Dedifferentiated amniotic fluid mesenchymal stem cell (primary cell): Measurements from ENCODE around the gene DCXR.

Source experiments
- DNase-seq: peaks from one replicate; pipeline ENCODE4 v3.0.0-alpha.2; 2016; ENCODE audit errors: extremely low spot score

Gene DCXR

GRCh38 chr17:82022981-82023446 is 14.5 kb downstream of the DCXR start, which contains the start of gene LRRC45:
LRRC45 (plus strand) TSS chr17:82023305; CDS start chr17:82023644, 339 bp downstream.
- DNase-seq = peak; percentile 99

- no peak for DNase-seq
These were observed 15.1 kb downstream of the DCXR start, which contains the start of gene CENPX for GRCh38 chr17:82022310-82022980. CENPX (minus strand) TSS chr17:82022878; CDS start chr17:82022861, 17 bp downstream.

- DNase-seq = no peak
These were observed 15.6 kb downstream of the DCXR start for GRCh38 chr17:82021900-82022309.

GRCh38 chr17:82021107-82021899 is 16.2 kb downstream of the DCXR start:
- DNase-seq = peak; percentile 63

- DNase-seq = no peak
These were observed 16.9 kb downstream of the DCXR start for GRCh38 chr17:82020572-82021106.

- peak; percentile 16 for DNase-seq
These were observed 17.6 kb downstream of the DCXR start for GRCh38 chr17:82019690-82020571.

GRCh38 chr17:82018989-82019689 is 18.4 kb downstream of the DCXR start:
- no peak for DNase-seq

- DNase-seq = no peak
These were observed 19.1 kb downstream of the DCXR start for GRCh38 chr17:82018152-82018988.

- no peak for DNase-seq
These were observed 19.8 kb downstream of the DCXR start for GRCh38 chr17:82017612-82018151.

GRCh38 chr17:82016875-82017459 is 20.5 kb downstream of the DCXR start:
- no peak for DNase-seq

GRCh38 chr17:82016061-82016874 is 21.2 kb downstream of the DCXR start:
- DNase-seq = no peak

- no peak for DNase-seq
These were observed 22.1 kb downstream of the DCXR start for GRCh38 chr17:82015311-82015971.

GRCh38 chr17:82014971-82015310 is 22.6 kb downstream of the DCXR start:
- DNase-seq = no peak

GRCh38 chr17:82014432-82014831 is 23.1 kb downstream of the DCXR start:
- DNase-seq = no peak

GRCh38 chr17:82013772-82014321 is 23.6 kb downstream of the DCXR start:
- DNase-seq = no peak

- DNase-seq = no peak
These were observed 24.2 kb downstream of the DCXR start for GRCh38 chr17:82013341-82013740.

- DNase-seq = no peak
These were observed 24.7 kb downstream of the DCXR start for GRCh38 chr17:82012640-82013295.
